ENCODE measurements around the gene WRAP73. TPM values are rescaled to one million over a fixed set of nuclear protein-coding genes. Genes with fewer than 3 reads are reported as not detected.

Gene WRAP73
- total RNA-seq, 4 donors from 2014 or later: 12.9 to 25.9 (median 15.7) TPM

- Histone ChIP-seq H3K36me3 (peaks cover 57 to 100% (median 100%) of the 10 kb centered on the region in 4 donors), H3K27me3 (no peaks in the 10 kb centered on the region), H3K4me3 (no peak overlapping the region), H3K27ac (replicated peaks in 1 of 4) (no peak overlapping the region), H3K9me3 (no peaks in the 10 kb centered on the region), H3K4me1 (no peaks in the 10 kb centered on the region)
- no peak for DNase-seq (ENCODE audit: extremely low spot score)
- WGBS: 91% methylated on average over 11 of the region's 26 CpGs
- TF ChIP-seq EP300 (IDR thresholded peaks at IDR 0.05): no peak
- TF ChIP-seq, protein P1, sequence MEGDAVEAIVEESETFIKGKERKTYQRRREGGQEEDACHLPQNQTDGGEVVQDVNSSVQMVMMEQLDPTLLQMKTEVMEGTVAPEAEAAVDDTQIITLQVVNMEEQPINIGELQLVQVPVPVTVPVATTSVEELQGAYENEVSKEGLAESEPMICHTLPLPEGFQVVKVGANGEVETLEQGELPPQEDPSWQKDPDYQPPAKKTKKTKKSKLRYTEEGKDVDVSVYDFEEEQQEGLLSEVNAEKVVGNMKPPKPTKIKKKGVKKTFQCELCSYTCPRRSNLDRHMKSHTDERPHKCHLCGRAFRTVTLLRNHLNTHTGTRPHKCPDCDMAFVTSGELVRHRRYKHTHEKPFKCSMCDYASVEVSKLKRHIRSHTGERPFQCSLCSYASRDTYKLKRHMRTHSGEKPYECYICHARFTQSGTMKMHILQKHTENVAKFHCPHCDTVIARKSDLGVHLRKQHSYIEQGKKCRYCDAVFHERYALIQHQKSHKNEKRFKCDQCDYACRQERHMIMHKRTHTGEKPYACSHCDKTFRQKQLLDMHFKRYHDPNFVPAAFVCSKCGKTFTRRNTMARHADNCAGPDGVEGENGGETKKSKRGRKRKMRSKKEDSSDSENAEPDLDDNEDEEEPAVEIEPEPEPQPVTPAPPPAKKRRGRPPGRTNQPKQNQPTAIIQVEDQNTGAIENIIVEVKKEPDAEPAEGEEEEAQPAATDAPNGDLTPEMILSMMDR (IDR thresholded peaks at IDR 0.05): no peak
- no peak for TF ChIP-seq POLR2AphosphoS5 (IDR thresholded peaks at IDR 0.05)
- no peak for TF ChIP-seq POLR2A (IDR thresholded peaks at IDR 0.05; ENCODE audit: low read depth)
- intact Hi-C loops (cut with DNase I): no loop called here
Observed at GRCh38 chr1:3632716-3633343, 17.1 kb downstream of the WRAP73 start.

DNA sequence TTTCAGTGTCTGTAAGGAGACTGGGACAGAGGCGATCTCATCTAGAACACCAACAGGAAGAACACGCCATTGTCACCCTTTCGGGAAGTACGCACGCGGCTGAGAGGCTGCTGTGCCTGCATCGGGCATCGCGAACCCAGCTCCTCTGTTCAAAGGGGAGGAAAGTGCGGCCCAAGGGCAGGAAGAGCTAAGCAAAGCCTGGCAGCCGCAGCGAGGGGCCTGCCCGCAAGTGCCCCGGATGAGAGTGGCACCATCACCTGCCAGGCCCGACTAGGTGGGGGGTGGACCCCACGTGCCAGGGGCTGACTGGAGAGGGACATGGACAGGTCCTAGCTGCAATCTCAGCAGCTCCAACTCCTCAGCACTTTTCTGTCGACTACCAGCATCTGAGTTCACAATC lies 17.6 kb downstream of the WRAP73 start:
- no peaks in the 10 kb centered on the region for H3K9me3 ChIP-seq
- 97% methylated on average over 16 of the region's 17 CpGs for WGBS

GRCh38 chr1:3631320-3632260 lies 18.3 kb downstream of the WRAP73 start:
- TF ChIP-seq POLR2A (IDR thresholded peaks at IDR 0.05; ENCODE audit: low read depth) (no peak), EP300 (IDR thresholded peaks at IDR 0.05) (no peak), POLR2AphosphoS5 (IDR thresholded peaks at IDR 0.05) (no peak)
- TF ChIP-seq, protein P1 (IDR thresholded peaks at IDR 0.05): no peak
- no peaks in the 10 kb centered on the region for H3K9me3 ChIP-seq
- peaks cover 0 to 2% (median 0%) of the 10 kb centered on the region in 4 donors for H3K4me1 ChIP-seq
- no peak overlapping the region for H3K27ac ChIP-seq (replicated peaks in 1 of 4)
- H3K4me3 ChIP-seq: no peak overlapping the region
- intact Hi-C loops (cut with DNase I): no loop called here
- H3K27me3 ChIP-seq: no peaks in the 10 kb centered on the region
- WGBS: 88% methylated on average over 26 of the region's 36 CpGs
- no peak for DNase-seq (ENCODE audit: extremely low spot score)
- peaks cover 54 to 99% (median 94%) of the 10 kb centered on the region in 4 donors for H3K36me3 ChIP-seq

More for the DNA sequence above, 17.6 kb downstream of the WRAP73 start:
- Histone ChIP-seq H3K27me3 (no peaks in the 10 kb centered on the region), H3K27ac (replicated peaks in 1 of 4) (no peak overlapping the region), H3K4me3 (no peak overlapping the region), H3K36me3 (peaks cover 58 to 100% (median 100%) of the 10 kb centered on the region in 4 donors), H3K4me1 (no peaks in the 10 kb centered on the region)
- TF ChIP-seq POLR2A (IDR thresholded peaks at IDR 0.05; ENCODE audit: low read depth) (no peak), POLR2AphosphoS5 (IDR thresholded peaks at IDR 0.05) (no peak), EP300 (IDR thresholded peaks at IDR 0.05) (no peak)
- TF ChIP-seq, protein P1 (IDR thresholded peaks at IDR 0.05): no peak
- DNase-seq (ENCODE audit: extremely low spot score): no peak
- intact Hi-C loops (cut with DNase I): no loop called here

DNA sequence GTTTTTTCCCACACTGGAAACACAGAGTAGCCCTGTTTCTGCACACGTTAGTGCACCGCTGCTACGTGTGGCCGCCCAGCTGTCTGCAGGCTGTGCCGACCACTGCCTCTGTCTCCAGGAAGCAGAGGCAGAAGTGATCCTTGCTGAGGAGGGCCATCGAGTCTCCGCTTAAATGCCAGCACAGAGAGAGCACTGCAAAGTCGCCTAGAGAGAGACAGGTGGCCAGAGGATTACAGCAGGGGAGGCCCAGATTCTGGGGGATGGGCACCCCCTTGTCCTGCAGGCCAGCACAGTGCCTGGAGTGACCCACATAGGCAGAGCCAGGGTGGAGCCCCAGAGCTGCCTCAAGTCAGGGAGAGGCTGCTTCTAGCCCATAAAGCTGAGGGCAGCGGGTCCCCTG lies 19.0 kb downstream of the WRAP73 start:
- Histone ChIP-seq H3K4me3 (no peak overlapping the region), H3K9me3 (no peaks in the 10 kb centered on the region), H3K36me3 (peaks cover 48 to 93% (median 87%) of the 10 kb centered on the region in 4 donors), H3K27me3 (no peaks in the 10 kb centered on the region), H3K27ac (replicated peaks in 1 of 4) (no peak overlapping the region), H3K4me1 (peaks cover 5 to 9% (median 6%) of the 10 kb centered on the region in 4 donors)
- DNase-seq (ENCODE audit: extremely low spot score): no peak
- TF ChIP-seq POLR2AphosphoS5 (IDR thresholded peaks at IDR 0.05): no peak
- TF ChIP-seq POLR2A (IDR thresholded peaks at IDR 0.05; ENCODE audit: low read depth): no peak
- intact Hi-C loops (cut with DNase I): no loop called here
- WGBS: 85% methylated on average over 8 of the region's 9 CpGs

DNA sequence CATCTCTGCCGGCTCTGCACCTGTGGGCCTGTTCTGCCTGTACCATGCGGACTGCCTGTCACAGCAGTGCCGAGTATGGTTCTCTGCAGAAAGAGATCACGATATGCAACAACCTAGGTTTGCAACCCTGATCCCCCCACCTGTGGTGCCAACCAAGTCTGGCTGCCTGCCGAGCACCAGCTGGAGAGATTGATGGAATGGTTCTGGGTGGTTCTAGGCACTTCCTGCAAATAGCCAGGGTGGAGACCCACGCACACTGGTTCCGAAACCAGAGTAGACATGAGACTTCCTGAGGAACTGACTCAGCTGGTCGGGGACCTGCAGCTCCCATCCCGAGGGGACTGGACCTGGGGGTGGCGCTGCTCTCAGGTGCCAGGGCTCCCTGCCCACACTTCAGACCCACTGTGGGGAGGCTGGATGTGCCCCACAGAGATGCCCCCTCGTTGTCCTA lies 19.7 kb downstream of the WRAP73 start:
- 84% methylated on average over 5 of the region's 11 CpGs for WGBS
- H3K27me3 ChIP-seq: no peaks in the 10 kb centered on the region
- peaks cover 41 to 85% (median 80%) of the 10 kb centered on the region in 4 donors for H3K36me3 ChIP-seq
- H3K9me3 ChIP-seq: no peaks in the 10 kb centered on the region
- intact Hi-C loops (cut with DNase I): no loop called here
- TF ChIP-seq POLR2AphosphoS5 (IDR thresholded peaks at IDR 0.05) (no peak), POLR2A (IDR thresholded peaks at IDR 0.05; ENCODE audit: low read depth) (no peak), EP300 (IDR thresholded peaks at IDR 0.05) (no peak)
- TF ChIP-seq, protein P1 (IDR thresholded peaks at IDR 0.05): no peak
- no peak overlapping the region for H3K4me3 ChIP-seq
- no peak overlapping the region for H3K27ac ChIP-seq (replicated peaks in 1 of 4)
- peaks cover 11 to 16% (median 12%) of the 10 kb centered on the region in 4 donors for H3K4me1 ChIP-seq
- no peak for DNase-seq (ENCODE audit: extremely low spot score)
